Lung (tissue), 12 donors: ENCODE results near the gene GSAP. TPM values are rescaled to one million over a fixed set of nuclear protein-coding genes. Genes with fewer than 3 reads are reported as not detected.

Source experiments
- ATAC-seq: fragments of 200-7000 bp; cut with Tn5 transposase; one replicate; pipeline ENCODE4 v1.9.1; 2020; ENCODE audit warnings: moderate number of reproducible peaks; ENCODE audit not compliant: insufficient read depth, low FRiP score
- DNase-seq, 3 donors: peaks; one replicate each; pipeline ENCODE4 v3.0.0-alpha.2; 2013 to 2017
- H3K27ac ChIP-seq, 2 donors: one replicate each; pipeline ENCODE4 v1.5.1; 2013; ENCODE audit warnings: mild to moderate bottlenecking in 2 of 2, moderate library complexity in 2 of 2, control low read depth in 1 of 2, inconsistent platforms in 1 of 2, low read depth in 1 of 2, low read length in 1 of 2
- H3K27me3 ChIP-seq, 3 donors: one replicate each; pipeline ENCODE4 v1.5.1; 2013; ENCODE audit warnings: low read length in 2 of 3; ENCODE audit not compliant: control insufficient read depth in 3 of 3, insufficient read depth in 3 of 3
- H3K36me3 ChIP-seq, 4 donors: one replicate each; pipeline ENCODE4 v1.5.1; 2013; ENCODE audit warnings: low read length in 4 of 4, mild to moderate bottlenecking in 1 of 4, moderate library complexity in 1 of 4; ENCODE audit not compliant: control insufficient read depth in 4 of 4, insufficient read depth in 4 of 4
- H3K4me1 ChIP-seq, 5 donors: one replicate each; pipeline ENCODE4 v1.5.1; 2013; ENCODE audit warnings: low read length in 5 of 5, mild to moderate bottlenecking in 2 of 5, moderate library complexity in 1 of 5; ENCODE audit not compliant: control insufficient read depth in 5 of 5, insufficient read depth in 5 of 5
- H3K4me3 ChIP-seq: one replicate; pipeline ENCODE4 v1.5.1; 2013; ENCODE audit warnings: mild to moderate bottlenecking, control low read depth, moderate library complexity
- H3K9ac ChIP-seq, 2 donors: one replicate each; pipeline ENCODE4 v1.5.1; 2013; ENCODE audit warnings: low read length in 2 of 2, control low read depth in 1 of 2; ENCODE audit not compliant: insufficient read depth in 1 of 2
- H3K9me3 ChIP-seq, 4 donors: one replicate each; pipeline ENCODE4 v1.5.1; 2013; ENCODE audit warnings: low read length in 3 of 4, mild to moderate bottlenecking in 1 of 4, moderate library complexity in 1 of 4; ENCODE audit not compliant: control insufficient read depth in 4 of 4, insufficient read depth in 3 of 4
- WGBS, 2 donors: extraction: QIAGEN DNeasy Blood & Tissue Kit; methylation state at CpG; one replicate each; pipeline ENCODE4 v1.1.7; 2013; 5-methylcytosine and 5-hydroxymethylcytosine counted together
- polyA plus RNA-seq, 2 donors: library from polyadenylated mRNA; stranded (reverse); fragments of 200-250 nt; gene quantifications; one replicate each; pipeline ENCODE4 v1.2.1, GENCODE V29; 2013
- total RNA-seq, 2 donors: library from RNA; depleted of rRNA in 1 of 2; stranded (reverse); fragments of >200 nt in 1 of 2; gene quantifications; one replicate each; pipeline ENCODE4 v1.2.1, GENCODE V29; 2014 to 2021
- TF ChIP-seq, protein P1 (sequence below): IDR thresholded peaks from 2 replicates; pipeline ENCODE4 v1.5.1; 2012; ENCODE audit warnings: mild to moderate bottlenecking; ENCODE audit errors: control extremely low read depth, extremely low read depth
- donor health status: control.
- donor health status: control.
- donor health status: Bipolar disorder and iron deficiency.
- donor health status: healthy.
- donor health status: DM: yes; HTN: yes; CAD: no.

Gene GSAP
- total and polyA plus RNA-seq, 4 donors: 26.4 to 99.3 (median 57.4) TPM

DNA sequence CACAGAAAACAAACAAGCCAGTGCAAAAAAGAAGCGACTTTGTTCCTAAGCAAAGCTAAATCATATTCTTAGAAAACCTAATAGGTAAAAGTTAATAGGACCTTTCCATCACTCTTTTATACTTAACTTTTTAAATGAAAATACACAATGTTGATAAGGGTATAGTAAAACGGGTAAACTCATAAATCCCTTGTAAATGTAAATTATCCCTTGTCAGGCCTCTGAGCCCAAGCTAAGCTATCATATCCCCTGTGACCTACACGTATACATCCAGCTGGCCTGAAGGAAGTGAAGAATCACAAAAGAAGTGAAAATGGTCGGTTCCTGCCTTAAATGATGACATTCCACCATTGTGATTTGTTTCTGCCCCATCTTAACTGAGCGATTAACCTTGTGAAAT, 76.4 kb downstream of the GSAP start:
- Histone ChIP-seq H3K36me3 (no peaks in the 10 kb centered on the region), H3K27ac (no peak overlapping the region), H3K9ac (no peak overlapping the region), H3K4me1 (peaks cover 0 to 7% (median 0%) of the 10 kb centered on the region in 5 donors), H3K4me3 (no peak overlapping the region), H3K27me3 (no peaks in the 10 kb centered on the region), H3K9me3 (no peaks in the 10 kb centered on the region)
- TF ChIP-seq, protein P1, sequence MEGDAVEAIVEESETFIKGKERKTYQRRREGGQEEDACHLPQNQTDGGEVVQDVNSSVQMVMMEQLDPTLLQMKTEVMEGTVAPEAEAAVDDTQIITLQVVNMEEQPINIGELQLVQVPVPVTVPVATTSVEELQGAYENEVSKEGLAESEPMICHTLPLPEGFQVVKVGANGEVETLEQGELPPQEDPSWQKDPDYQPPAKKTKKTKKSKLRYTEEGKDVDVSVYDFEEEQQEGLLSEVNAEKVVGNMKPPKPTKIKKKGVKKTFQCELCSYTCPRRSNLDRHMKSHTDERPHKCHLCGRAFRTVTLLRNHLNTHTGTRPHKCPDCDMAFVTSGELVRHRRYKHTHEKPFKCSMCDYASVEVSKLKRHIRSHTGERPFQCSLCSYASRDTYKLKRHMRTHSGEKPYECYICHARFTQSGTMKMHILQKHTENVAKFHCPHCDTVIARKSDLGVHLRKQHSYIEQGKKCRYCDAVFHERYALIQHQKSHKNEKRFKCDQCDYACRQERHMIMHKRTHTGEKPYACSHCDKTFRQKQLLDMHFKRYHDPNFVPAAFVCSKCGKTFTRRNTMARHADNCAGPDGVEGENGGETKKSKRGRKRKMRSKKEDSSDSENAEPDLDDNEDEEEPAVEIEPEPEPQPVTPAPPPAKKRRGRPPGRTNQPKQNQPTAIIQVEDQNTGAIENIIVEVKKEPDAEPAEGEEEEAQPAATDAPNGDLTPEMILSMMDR: no peak
- 82 to 87% methylated on average over 5 of the region's 5 CpGs for WGBS, 2 donors
- no peak for ATAC-seq
- DNase-seq: no peak

DNA sequence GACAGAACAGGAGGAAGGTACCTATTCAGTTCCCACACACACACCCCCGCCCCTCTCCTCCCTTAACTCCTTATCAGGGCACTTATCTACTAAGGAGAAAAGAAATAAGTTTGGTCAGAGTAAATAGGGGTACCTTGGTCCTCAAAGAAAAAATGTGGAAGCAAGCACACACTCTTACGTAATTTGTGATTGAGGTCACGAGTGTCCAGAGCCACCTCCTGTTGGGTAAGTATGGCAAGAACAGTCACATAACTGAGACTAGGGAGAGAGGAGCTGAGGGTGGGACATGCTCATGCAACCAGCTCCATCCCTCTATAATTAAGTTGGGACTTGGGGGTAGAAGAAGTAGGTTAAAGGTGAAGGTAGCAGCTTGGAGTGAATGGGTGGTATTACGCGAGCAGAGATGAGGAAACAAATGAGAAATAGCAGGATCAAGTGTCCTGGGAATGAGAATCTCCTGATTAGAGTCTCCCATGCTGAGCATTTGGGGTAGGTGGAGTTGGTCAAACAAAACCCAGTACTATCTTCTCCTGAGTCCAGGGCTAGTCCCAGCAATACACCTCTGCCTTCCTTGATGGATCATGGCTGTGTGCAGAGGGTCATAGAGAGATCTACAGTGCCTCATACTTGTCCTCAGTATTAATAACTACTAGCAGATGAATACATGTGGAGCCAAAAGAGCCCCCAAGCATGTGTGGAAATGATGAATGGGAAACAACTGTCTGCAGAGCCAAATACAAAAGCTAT, 77.1 kb downstream of the GSAP start:
- H3K27ac ChIP-seq: peak overlapping the region in 1 of 2 donors; percentile 57
- peak in 2 of 3 donors; percentile 24 to 45 for DNase-seq
- 48 to 59% methylated on average over 5 of the region's 5 CpGs for WGBS, 2 donors
- peak; percentile 74 for ATAC-seq
- no peaks in the 10 kb centered on the region for H3K27me3 ChIP-seq
- TF ChIP-seq, protein P1: no peak
- no peak overlapping the region for H3K9ac ChIP-seq
- H3K36me3 ChIP-seq: no peaks in the 10 kb centered on the region
- no peaks in the 10 kb centered on the region for H3K9me3 ChIP-seq
- no peak overlapping the region for H3K4me3 ChIP-seq
- H3K4me1 ChIP-seq: peaks cover 0 to 7% (median 0%) of the 10 kb centered on the region in 5 donors

GRCh38 chr7:77338260-77338659, 77.9 kb downstream of the GSAP start:
- WGBS, 2 donors: 23 to 31% methylated on average over 4 of the region's 4 CpGs
- H3K27me3 ChIP-seq: no peaks in the 10 kb centered on the region
- TF ChIP-seq, protein P1: no peak
- H3K4me3 ChIP-seq: no peak overlapping the region
- H3K9ac ChIP-seq: no peak overlapping the region
- ATAC-seq: peak; percentile 59
- H3K36me3 ChIP-seq: no peaks in the 10 kb centered on the region
- H3K9me3 ChIP-seq: no peaks in the 10 kb centered on the region
- no peak for DNase-seq
- peak overlapping the region in 1 of 2 donors; percentile 76 for H3K27ac ChIP-seq
- H3K4me1 ChIP-seq: peaks cover 0 to 7% (median 0%) of the 10 kb centered on the region in 5 donors
